Subcutaneous adipose tissue (tissue), 4 donors: ENCODE data around the gene CEP126. TPM values are rescaled to one million over a fixed set of nuclear protein-coding genes. Genes with fewer than 3 reads are reported as not detected.

ENCODE experiments used
- CTCF ChIP-seq: fragments of 450-650 bp; IDR thresholded peaks from one replicate; pipeline ENCODE4 v1.5.1; 2016; ENCODE audit warnings: low read depth, mild to moderate bottlenecking, control low read depth, antibody characterized with exemption, moderate library complexity
- total RNA-seq, 4 donors: library from RNA; depleted of rRNA; stranded (reverse); fragments of >200 nt; gene quantifications; one replicate each; pipeline ENCODE4 v1.1.0, GENCODE V29; 2016

CEP126 gene
- total RNA-seq, 4 donors from 2014 or later = 8.7 to 20.7 (median 15.6) TPM

- TF ChIP-seq CTCF = no peak
These were observed 89.4 kb downstream of the CEP126 start for GRCh38 chr11:102004220-102004619.

- TF ChIP-seq CTCF = no peak
These were observed 90.5 kb downstream of the CEP126 start for GRCh38 chr11:102005306-102005705.

GRCh38 chr11:102006835-102007566, 92.2 kb downstream of the CEP126 start:
- TF ChIP-seq CTCF = no peak

- TF ChIP-seq CTCF = no peak
These were observed 93.0 kb downstream of the CEP126 start for GRCh38 chr11:102007567-102008437.

GRCh38 chr11:102010776-102011494, 96.1 kb downstream of the CEP126 start:
- no peak for TF ChIP-seq CTCF

GRCh38 chr11:102012946-102013345, 98.1 kb downstream of the CEP126 start:
- no peak for TF ChIP-seq CTCF

GRCh38 chr11:102014756-102015155, 99.9 kb downstream of the CEP126 start:
- no peak for TF ChIP-seq CTCF
